Gastrocnemius medialis (tissue), 4 donors: ENCODE results near the gene OSGIN1.

Source experiments
- POLR2A ChIP-seq, 2 donors: fragments of 450-650 bp; IDR thresholded peaks; one replicate each; pipeline ENCODE4 v1.6.1; 2017; ENCODE audit warnings: antibody characterized with exemption in 2 of 2, mild to moderate bottlenecking in 2 of 2, moderate library complexity in 2 of 2
- TF ChIP-seq, protein P1 (sequence below), 5 experiments: fragments of 450-650 bp in 3 of 5; fragments of 200-600 bp in 2 of 5; sonication (generic) in 2 of 5; IDR thresholded peaks in 4 of 5; conservative IDR thresholded peaks in 1 of 5; 1 replicate in 4 of 5; 2 replicates in 1 of 5; pipeline ENCODE4 v1.5.1; 2016 to 2019; ENCODE audit warnings: antibody characterized with exemption in 5 of 5, mild to moderate bottlenecking in 3 of 5, moderate library complexity in 3 of 5

DNA sequence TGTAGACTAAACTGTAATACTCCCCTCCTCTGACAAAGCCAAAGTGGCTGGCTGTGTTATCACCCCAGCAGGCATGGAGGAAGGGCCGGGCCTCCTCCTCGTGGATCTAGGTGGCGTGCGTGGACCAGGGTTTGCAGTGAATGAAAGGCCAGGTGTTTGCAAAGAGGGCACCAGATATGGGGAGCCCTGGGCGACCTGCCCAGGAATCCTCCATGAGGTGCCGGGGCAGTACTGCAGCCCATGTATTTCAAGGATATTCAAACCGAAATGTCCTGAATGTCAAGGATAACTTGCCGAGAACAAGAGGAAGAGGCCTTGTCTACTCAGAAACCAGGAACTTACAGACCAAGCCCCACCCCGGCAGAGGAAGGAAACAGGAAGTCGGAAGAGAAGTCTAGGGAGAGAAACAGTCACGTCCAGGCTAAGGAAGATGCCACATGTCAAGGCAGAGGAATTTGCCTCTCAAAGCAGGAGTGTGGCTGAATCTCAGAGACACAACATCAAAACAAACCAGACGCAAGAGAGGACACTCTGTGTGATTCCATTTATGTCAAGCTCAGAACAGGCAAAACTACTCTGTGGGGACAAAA, 13.7 kb upstream of the OSGIN1 start:
- TF ChIP-seq, protein P1, sequence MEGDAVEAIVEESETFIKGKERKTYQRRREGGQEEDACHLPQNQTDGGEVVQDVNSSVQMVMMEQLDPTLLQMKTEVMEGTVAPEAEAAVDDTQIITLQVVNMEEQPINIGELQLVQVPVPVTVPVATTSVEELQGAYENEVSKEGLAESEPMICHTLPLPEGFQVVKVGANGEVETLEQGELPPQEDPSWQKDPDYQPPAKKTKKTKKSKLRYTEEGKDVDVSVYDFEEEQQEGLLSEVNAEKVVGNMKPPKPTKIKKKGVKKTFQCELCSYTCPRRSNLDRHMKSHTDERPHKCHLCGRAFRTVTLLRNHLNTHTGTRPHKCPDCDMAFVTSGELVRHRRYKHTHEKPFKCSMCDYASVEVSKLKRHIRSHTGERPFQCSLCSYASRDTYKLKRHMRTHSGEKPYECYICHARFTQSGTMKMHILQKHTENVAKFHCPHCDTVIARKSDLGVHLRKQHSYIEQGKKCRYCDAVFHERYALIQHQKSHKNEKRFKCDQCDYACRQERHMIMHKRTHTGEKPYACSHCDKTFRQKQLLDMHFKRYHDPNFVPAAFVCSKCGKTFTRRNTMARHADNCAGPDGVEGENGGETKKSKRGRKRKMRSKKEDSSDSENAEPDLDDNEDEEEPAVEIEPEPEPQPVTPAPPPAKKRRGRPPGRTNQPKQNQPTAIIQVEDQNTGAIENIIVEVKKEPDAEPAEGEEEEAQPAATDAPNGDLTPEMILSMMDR (IDR thresholded peaks at IDR 0.05 in 4 of 5, conservative IDR thresholded peaks at IDR 0.05 in 1 of 5), result no peak
- TF ChIP-seq POLR2A (IDR thresholded peaks at IDR 0.05), result no peak
